MM.1S (cell line): Measurements from ENCODE around the gene TINAG.

ENCODE experiments used
- DNase-seq: peaks from one replicate; pipeline ENCODE4 v3.0.0-alpha.2; 2015
- H2AFZ ChIP-seq: fragments of 300-600 bp; sonication (generic); 2 replicates; pipeline ENCODE4 v1.6.0; 2016; ENCODE audit warnings: antibody characterized with exemption, low read length
- H3F3A ChIP-seq: fragments of 300-600 bp; sonication (generic); 2 replicates; pipeline ENCODE4 v1.6.1; 2016; ENCODE audit warnings: mild to moderate bottlenecking, antibody characterized with exemption, low read length, moderate library complexity, mixed read lengths; ENCODE audit not compliant: insufficient read depth
- H3K27ac ChIP-seq: fragments of 300-600 bp; sonication (generic); 2 replicates; pipeline ENCODE4 v1.5.1; 2016; ENCODE audit warnings: mild to moderate bottlenecking, low read length
- H3K27me3 ChIP-seq: fragments of 300-600 bp; sonication (generic); replicated peaks from 2 replicates; pipeline ENCODE4 v1.6.0; 2016; ENCODE audit warnings: low read length; ENCODE audit not compliant: insufficient read depth
- H3K36me3 ChIP-seq: fragments of 300-600 bp; sonication (generic); replicated peaks from 2 replicates; pipeline ENCODE4 v1.6.1; 2016; ENCODE audit warnings: mild to moderate bottlenecking, low read length, mixed read lengths; ENCODE audit not compliant: insufficient read depth
- H3K4me1 ChIP-seq: fragments of 300-600 bp; sonication (generic); 2 replicates; pipeline ENCODE4 v1.6.1; 2016; ENCODE audit warnings: low read length, mixed read lengths
- H3K4me2 ChIP-seq: fragments of 300-600 bp; sonication (generic); 2 replicates; pipeline ENCODE4 v1.6.0; 2016; ENCODE audit warnings: low read depth, low read length
- H3K4me3 ChIP-seq: fragments of 300-600 bp; sonication (generic); 2 replicates; pipeline ENCODE4 v1.5.1; 2016; ENCODE audit warnings: low read length, mixed read lengths
- H3K79me2 ChIP-seq: fragments of 300-600 bp; sonication (generic); 2 replicates; pipeline ENCODE4 v1.6.1; 2016; ENCODE audit warnings: mixed run types, low read length, mixed read lengths
- H3K9ac ChIP-seq: fragments of 300-600 bp; sonication (generic); 2 replicates; pipeline ENCODE4 v1.6.1; 2016; ENCODE audit warnings: low read length, mixed read lengths
- H3K9me2 ChIP-seq: fragments of 300-600 bp; sonication (generic); replicated peaks from 2 replicates; pipeline ENCODE4 v1.6.1; 2016; ENCODE audit warnings: mild to moderate bottlenecking, low read length, mixed read lengths; ENCODE audit not compliant: insufficient read depth
- H3K9me3 ChIP-seq: fragments of 300-600 bp; sonication (generic); replicated peaks from 2 replicates; pipeline ENCODE4 v1.6.1; 2016; ENCODE audit warnings: mild to moderate bottlenecking, low read length, mixed read lengths; ENCODE audit not compliant: insufficient read depth
- H4K20me1 ChIP-seq: fragments of 300-600 bp; sonication (generic); 2 replicates; pipeline ENCODE4 v1.6.1; 2016; ENCODE audit warnings: mild to moderate bottlenecking, low read length, moderate library complexity, mixed read lengths; ENCODE audit not compliant: insufficient read depth
- EZH2 ChIP-seq: fragments of 300-600 bp; sonication (generic); optimal IDR thresholded peaks from 2 replicates; pipeline ENCODE3; 2017; ENCODE audit warnings: low read depth, mild to moderate bottlenecking, antibody characterized with exemption, low read length, mixed read lengths
- EZH2phosphoT487 ChIP-seq: fragments of 300-600 bp; sonication (generic); IDR thresholded peaks from 2 replicates; pipeline ENCODE4 v1.6.1; 2018; ENCODE audit warnings: antibody characterized with exemption, low read length
- TF ChIP-seq, protein P1 (sequence below): fragments of 300-600 bp; sonication (generic); IDR thresholded peaks from 2 replicates; pipeline ENCODE4 v1.5.1; 2016; ENCODE audit warnings: antibody characterized with exemption, low read length, mixed read lengths

Gene TINAG

DNA sequence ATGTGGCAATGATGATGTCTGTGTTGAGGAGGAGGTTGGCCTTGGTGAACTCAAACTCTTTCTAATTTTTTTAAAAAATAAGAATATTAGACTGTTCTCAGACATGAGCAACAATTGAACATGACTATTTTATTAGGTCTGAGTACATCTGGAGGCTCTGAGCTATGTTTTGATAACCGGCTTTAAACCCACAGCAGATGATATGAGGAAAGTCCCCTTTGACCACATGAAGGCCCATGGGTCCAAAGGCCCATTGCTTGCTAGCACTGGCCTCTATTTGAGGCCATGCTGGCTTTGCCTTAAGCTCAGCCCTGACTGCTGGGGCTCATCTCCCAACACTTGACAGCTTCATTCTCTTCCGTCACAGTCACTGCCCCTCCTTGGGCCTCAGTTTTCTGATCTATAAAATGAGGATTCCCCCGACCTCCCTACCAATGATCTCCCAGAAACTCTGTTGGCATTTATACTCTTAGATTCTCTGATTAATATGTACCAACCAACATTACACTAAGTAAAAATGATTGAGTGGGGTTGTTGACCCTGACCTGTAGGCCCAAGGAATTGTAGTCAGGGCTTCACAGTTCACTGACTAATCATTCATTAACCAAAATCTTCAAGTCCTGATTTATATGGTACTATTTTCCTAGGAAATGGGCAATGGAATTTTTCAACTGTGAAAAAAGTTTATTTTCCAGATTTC lies 23.9 kb upstream of the TINAG start:
- Histone ChIP-seq H3K9me2 (no peaks in the 10 kb centered on the region), H3K36me3 (no peaks in the 10 kb centered on the region), H3K79me2 (no peaks in the 10 kb centered on the region), H2AFZ (no peak overlapping the region), H3K9ac (no peak overlapping the region), H3K9me3 (no peaks in the 10 kb centered on the region), H3K27ac (no peak overlapping the region), H3K4me2 (no peak overlapping the region), H3F3A (no peaks in the 10 kb centered on the region; the same call in 1 of the 2 replicates), H3K27me3 (no peaks in the 10 kb centered on the region), H3K4me3 (no peak overlapping the region), H3K4me1 (no peaks in the 10 kb centered on the region), H4K20me1 (no peaks in the 10 kb centered on the region)
- DNase-seq, result no peak
- TF ChIP-seq EZH2phosphoT487 (no peak), EZH2 (no peak)
- TF ChIP-seq, protein P1, sequence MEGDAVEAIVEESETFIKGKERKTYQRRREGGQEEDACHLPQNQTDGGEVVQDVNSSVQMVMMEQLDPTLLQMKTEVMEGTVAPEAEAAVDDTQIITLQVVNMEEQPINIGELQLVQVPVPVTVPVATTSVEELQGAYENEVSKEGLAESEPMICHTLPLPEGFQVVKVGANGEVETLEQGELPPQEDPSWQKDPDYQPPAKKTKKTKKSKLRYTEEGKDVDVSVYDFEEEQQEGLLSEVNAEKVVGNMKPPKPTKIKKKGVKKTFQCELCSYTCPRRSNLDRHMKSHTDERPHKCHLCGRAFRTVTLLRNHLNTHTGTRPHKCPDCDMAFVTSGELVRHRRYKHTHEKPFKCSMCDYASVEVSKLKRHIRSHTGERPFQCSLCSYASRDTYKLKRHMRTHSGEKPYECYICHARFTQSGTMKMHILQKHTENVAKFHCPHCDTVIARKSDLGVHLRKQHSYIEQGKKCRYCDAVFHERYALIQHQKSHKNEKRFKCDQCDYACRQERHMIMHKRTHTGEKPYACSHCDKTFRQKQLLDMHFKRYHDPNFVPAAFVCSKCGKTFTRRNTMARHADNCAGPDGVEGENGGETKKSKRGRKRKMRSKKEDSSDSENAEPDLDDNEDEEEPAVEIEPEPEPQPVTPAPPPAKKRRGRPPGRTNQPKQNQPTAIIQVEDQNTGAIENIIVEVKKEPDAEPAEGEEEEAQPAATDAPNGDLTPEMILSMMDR, result no peak

DNA sequence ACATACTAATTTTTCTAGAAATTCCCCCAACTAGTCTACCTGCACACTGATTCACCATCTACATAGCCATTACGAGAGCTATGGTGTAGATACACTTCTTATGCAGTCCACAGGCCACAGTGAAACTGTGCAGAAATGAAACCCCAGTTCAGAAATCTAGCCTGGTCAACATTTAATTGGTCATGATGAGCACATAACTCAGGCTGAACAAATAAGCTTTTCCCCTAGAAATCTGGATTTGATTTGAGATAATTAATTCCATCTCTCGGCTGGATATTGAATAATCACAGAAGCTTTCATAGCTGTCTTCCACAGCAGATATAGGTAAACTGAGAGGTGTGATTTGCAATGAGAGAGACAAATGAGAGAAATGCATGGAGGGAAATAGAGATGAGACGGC lies 22.6 kb upstream of the TINAG start:
- Histone ChIP-seq H3K4me2 (no peak overlapping the region), H3K79me2 (no peaks in the 10 kb centered on the region), H3K9me3 (no peaks in the 10 kb centered on the region), H2AFZ (no peak overlapping the region), H3K4me1 (no peaks in the 10 kb centered on the region), H3K36me3 (no peaks in the 10 kb centered on the region), H3F3A (no peaks in the 10 kb centered on the region; the same call in 1 of the 2 replicates), H3K9me2 (no peaks in the 10 kb centered on the region), H3K27me3 (no peaks in the 10 kb centered on the region), H3K4me3 (no peak overlapping the region), H4K20me1 (no peaks in the 10 kb centered on the region), H3K27ac (no peak overlapping the region), H3K9ac (no peak overlapping the region)
- no peak for DNase-seq
- TF ChIP-seq, protein P1, result no peak

DNA sequence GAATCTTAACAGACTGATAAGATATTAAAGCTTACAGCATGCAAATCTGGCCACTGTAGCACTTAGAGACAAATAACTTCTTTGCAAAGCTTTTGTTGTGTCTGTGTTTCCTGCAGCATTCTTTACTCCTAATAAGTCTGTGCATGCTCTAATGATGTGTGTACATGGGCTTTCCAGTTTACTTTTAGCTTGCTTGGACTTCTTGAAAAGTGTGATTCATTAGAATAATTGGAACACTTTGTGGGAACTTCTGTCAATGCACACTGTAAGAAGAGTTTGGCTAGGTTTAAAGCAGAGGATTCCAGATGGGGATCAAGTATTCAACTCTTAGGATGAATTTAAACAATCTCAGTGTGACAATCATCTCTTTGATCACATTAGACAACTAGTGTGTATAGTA lies 22.1 kb upstream of the TINAG start:
- H4K20me1 ChIP-seq, result no peaks in the 10 kb centered on the region
- no peaks in the 10 kb centered on the region; the same call in 1 of the 2 replicates for H3F3A ChIP-seq
- H3K9ac ChIP-seq, result no peak overlapping the region
- no peak overlapping the region for H3K27ac ChIP-seq
- no peak for TF ChIP-seq EZH2phosphoT487
- TF ChIP-seq, protein P1, result no peak
- no peaks in the 10 kb centered on the region for H3K9me2 ChIP-seq
- peaks cover 2% of the 10 kb centered on the region; the same call in 1 of the 2 replicates for H3K4me1 ChIP-seq
- H3K4me3 ChIP-seq, result no peak overlapping the region
- H3K79me2 ChIP-seq, result no peaks in the 10 kb centered on the region
- H3K27me3 ChIP-seq, result no peaks in the 10 kb centered on the region
- no peaks in the 10 kb centered on the region for H3K36me3 ChIP-seq
- H3K9me3 ChIP-seq, result no peaks in the 10 kb centered on the region
- H3K4me2 ChIP-seq, result no peak overlapping the region
- no peak overlapping the region for H2AFZ ChIP-seq
- no peak for DNase-seq
